ENCODE measurements around the gene PARD3. TPM values are rescaled to one million over a fixed set of nuclear protein-coding genes. Genes with fewer than 3 reads are reported as not detected.

PARD3 gene
- total and polyA plus RNA-seq, 12 donors: 17.0 to 93.8 (median 47.3) TPM

- peaks cover 14 to 21% of the 10 kb centered on the region in 2 donors for H3K4me1 ChIP-seq (replicated peaks in 1 of 2)
- DNase-seq: no peak
- no peak for TF ChIP-seq CTCF (IDR thresholded peaks at IDR 0.05)
- no peak for TF ChIP-seq POLR2A (IDR thresholded peaks at IDR 0.05)
- 86 to 92% (median 90%) methylated on average over 12 of the region's 12 CpGs for WGBS, 4 donors
- no peaks in the 10 kb centered on the region for H3K9me3 ChIP-seq (replicated peaks in 1 of 3)
- H3K4me3 ChIP-seq: no peak overlapping the region
- intact Hi-C loops (cut with DNase I): no loop called here
- no peaks in the 10 kb centered on the region for H3K36me3 ChIP-seq (replicated peaks in 1 of 2)
- H3K27ac ChIP-seq: no peak overlapping the region
- H3K27me3 ChIP-seq: no peaks in the 10 kb centered on the region
Observed at GRCh38 chr10:34736976-34737771, 77.9 kb downstream of the PARD3 start.

- Histone ChIP-seq H3K4me3 (no peak overlapping the region), H3K27ac (no peak overlapping the region), H3K9me3 (replicated peaks in 1 of 3) (no peaks in the 10 kb centered on the region), H3K36me3 (replicated peaks in 1 of 2) (no peaks in the 10 kb centered on the region), H3K4me1 (replicated peaks in 1 of 2) (peaks cover 8 to 28% of the 10 kb centered on the region in 2 donors), H3K27me3 (no peaks in the 10 kb centered on the region)
- WGBS, 4 donors: 84 to 92% (median 89%) methylated on average over 3 of the region's 3 CpGs
- intact Hi-C loops (cut with DNase I): no loop called here
- DNase-seq: no peak
- TF ChIP-seq POLR2A (IDR thresholded peaks at IDR 0.05) (no peak), CTCF (IDR thresholded peaks at IDR 0.05) (no peak)
Observed at GRCh38 chr10:34734918-34735317, 80.2 kb downstream of the PARD3 start.

- Histone ChIP-seq H3K4me1 (replicated peaks in 1 of 2) (peaks cover 0 to 16% of the 10 kb centered on the region in 2 donors), H3K27me3 (no peaks in the 10 kb centered on the region), H3K36me3 (replicated peaks in 1 of 2) (no peaks in the 10 kb centered on the region), H3K27ac (no peak overlapping the region), H3K9me3 (replicated peaks in 1 of 3) (no peaks in the 10 kb centered on the region), H3K4me3 (no peak overlapping the region)
- DNase-seq: no peak
- WGBS, 4 donors: 82 to 84% (median 84%) methylated on average over 4 of the region's 4 CpGs
- intact Hi-C loops (cut with DNase I): no loop called here
- TF ChIP-seq POLR2A (IDR thresholded peaks at IDR 0.05): no peak
- TF ChIP-seq CTCF (IDR thresholded peaks at IDR 0.05): no peak
Observed at GRCh38 chr10:34732926-34733325, 82.2 kb downstream of the PARD3 start.

- Histone ChIP-seq H3K9me3 (replicated peaks in 1 of 3) (no peaks in the 10 kb centered on the region), H3K27me3 (no peaks in the 10 kb centered on the region), H3K4me1 (replicated peaks in 1 of 2) (peaks cover 0 to 19% of the 10 kb centered on the region in 2 donors), H3K36me3 (replicated peaks in 1 of 2) (no peaks in the 10 kb centered on the region), H3K27ac (no peak overlapping the region), H3K4me3 (no peak overlapping the region)
- DNase-seq: peak in 3 of 7 donors; percentile 39 to 59 (median 39)
- intact Hi-C loops (cut with DNase I): no loop called here
- WGBS, 4 donors: 54 to 63% (median 60%) methylated on average over 7 of the region's 7 CpGs
- TF ChIP-seq CTCF (IDR thresholded peaks at IDR 0.05) (no peak), POLR2A (IDR thresholded peaks at IDR 0.05) (no peak)
Observed at GRCh38 chr10:34731885-34732701, 83.0 kb downstream of the PARD3 start.
